MM.1S (cell line): ENCODE results near the gene GSE1.

Source experiments
- EZH2 ChIP-seq: fragments of 300-600 bp; sonication (generic); optimal IDR thresholded peaks from 2 replicates; pipeline ENCODE3; 2017; ENCODE audit warnings: low read depth, mild to moderate bottlenecking, antibody characterized with exemption, low read length, mixed read lengths
- TF ChIP-seq, protein P1 (sequence below): fragments of 300-600 bp; sonication (generic); IDR thresholded peaks from 2 replicates; pipeline ENCODE4 v1.5.1; 2016; ENCODE audit warnings: antibody characterized with exemption, low read length, mixed read lengths

GRCh38 chr16:85724936-85725335 lies 111.8 kb downstream of the GSE1 start:
- TF ChIP-seq, protein P1, sequence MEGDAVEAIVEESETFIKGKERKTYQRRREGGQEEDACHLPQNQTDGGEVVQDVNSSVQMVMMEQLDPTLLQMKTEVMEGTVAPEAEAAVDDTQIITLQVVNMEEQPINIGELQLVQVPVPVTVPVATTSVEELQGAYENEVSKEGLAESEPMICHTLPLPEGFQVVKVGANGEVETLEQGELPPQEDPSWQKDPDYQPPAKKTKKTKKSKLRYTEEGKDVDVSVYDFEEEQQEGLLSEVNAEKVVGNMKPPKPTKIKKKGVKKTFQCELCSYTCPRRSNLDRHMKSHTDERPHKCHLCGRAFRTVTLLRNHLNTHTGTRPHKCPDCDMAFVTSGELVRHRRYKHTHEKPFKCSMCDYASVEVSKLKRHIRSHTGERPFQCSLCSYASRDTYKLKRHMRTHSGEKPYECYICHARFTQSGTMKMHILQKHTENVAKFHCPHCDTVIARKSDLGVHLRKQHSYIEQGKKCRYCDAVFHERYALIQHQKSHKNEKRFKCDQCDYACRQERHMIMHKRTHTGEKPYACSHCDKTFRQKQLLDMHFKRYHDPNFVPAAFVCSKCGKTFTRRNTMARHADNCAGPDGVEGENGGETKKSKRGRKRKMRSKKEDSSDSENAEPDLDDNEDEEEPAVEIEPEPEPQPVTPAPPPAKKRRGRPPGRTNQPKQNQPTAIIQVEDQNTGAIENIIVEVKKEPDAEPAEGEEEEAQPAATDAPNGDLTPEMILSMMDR: no peak
- no peak for TF ChIP-seq EZH2
